ENCODE measurements around the gene ZSCAN21. TPM values are rescaled to one million over a fixed set of nuclear protein-coding genes. Genes with fewer than 3 reads are reported as not detected.
A peak's percentile ranks its signal among the peaks of the same experiment; 100 is the strongest.

ZSCAN21 gene
- total RNA-seq, 4 donors from 2014 or later = 0.75 to 28.7 (median 10.0) TPM

DNA sequence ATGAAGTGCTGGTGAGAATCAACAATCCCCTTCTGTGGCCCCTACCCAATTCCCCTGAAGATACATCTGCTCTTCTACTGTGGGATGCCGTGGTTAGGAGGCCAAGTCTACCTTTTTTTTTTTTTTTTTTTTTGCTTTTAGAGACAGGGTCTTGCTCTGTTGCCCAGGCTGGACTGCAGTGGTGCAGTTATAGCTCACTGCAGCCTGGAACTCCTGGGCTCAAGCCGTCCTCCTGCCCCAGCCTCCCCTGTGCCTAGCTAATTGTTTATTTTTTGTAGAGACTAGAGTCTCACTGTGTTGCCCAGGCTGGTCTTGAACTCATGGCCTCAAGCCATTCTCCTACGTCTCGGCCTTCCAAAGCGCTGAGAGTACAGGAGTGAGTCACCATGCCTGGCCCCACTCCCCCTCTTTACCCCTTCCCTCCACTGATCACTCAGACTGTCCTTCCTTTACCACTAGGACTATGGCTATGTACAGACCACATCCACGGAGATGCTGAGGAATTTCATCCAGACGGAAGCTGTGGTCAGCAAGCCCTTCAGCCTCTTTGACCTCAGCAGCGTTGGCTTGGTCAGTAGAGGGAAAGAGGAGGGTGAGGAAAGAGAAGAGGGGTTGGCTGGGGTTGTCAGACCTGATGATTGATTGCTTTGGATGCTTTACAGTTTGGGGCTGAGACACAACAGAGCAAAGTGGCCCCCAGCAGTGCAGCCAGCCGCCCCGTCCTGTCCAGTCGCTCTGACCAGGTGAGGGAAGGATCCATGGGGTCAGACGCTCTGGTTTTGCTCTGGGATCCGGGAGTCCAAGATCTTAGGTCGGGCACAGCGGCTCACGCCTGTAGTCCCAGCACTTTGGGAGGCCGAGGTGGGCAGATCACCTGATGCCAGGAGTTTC is 53.6 kb downstream of the ZSCAN21 start:
- no peak for DNase-seq
- Histone ChIP-seq H3K4me3 (no peak overlapping the region), H3K27ac (peak overlapping the region in 2 of 4 donors; percentile 98 to 100), H3K4me1 (peaks cover 9 to 25% (median 17%) of the 10 kb centered on the region in 4 donors), H3K9me3 (no peaks in the 10 kb centered on the region), H3K27me3 (no peaks in the 10 kb centered on the region), H3K36me3 (peaks cover 0 to 38% (median 13%) of the 10 kb centered on the region in 4 donors)
- in situ Hi-C loops (cut with MboI; ENCODE audit: low pct_ligation_motif_present in 1 of 4, low pct_unique_long_range_greater_than_20kb in 1 of 4, low sequenced_read_pairs in 3 of 4) (no loop called here), intact Hi-C loops (cut with DNase I; ENCODE audit: low total_unique reads) (no loop called here)
- TF ChIP-seq, protein P1, sequence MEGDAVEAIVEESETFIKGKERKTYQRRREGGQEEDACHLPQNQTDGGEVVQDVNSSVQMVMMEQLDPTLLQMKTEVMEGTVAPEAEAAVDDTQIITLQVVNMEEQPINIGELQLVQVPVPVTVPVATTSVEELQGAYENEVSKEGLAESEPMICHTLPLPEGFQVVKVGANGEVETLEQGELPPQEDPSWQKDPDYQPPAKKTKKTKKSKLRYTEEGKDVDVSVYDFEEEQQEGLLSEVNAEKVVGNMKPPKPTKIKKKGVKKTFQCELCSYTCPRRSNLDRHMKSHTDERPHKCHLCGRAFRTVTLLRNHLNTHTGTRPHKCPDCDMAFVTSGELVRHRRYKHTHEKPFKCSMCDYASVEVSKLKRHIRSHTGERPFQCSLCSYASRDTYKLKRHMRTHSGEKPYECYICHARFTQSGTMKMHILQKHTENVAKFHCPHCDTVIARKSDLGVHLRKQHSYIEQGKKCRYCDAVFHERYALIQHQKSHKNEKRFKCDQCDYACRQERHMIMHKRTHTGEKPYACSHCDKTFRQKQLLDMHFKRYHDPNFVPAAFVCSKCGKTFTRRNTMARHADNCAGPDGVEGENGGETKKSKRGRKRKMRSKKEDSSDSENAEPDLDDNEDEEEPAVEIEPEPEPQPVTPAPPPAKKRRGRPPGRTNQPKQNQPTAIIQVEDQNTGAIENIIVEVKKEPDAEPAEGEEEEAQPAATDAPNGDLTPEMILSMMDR (IDR thresholded peaks at IDR 0.05) = no peak
- no peak for TF ChIP-seq POLR2A (IDR thresholded peaks at IDR 0.05)
- no peak for TF ChIP-seq EP300 (IDR thresholded peaks at IDR 0.05; ENCODE audit: low read depth)
- TF ChIP-seq POLR2AphosphoS5 (IDR thresholded peaks at IDR 0.05) = no peak
- 52 to 84% methylated on average over 6 to 17 of the region's 17 CpGs for WGBS, 2 donors (ENCODE audit: low coverage in 1 of 2)

DNA sequence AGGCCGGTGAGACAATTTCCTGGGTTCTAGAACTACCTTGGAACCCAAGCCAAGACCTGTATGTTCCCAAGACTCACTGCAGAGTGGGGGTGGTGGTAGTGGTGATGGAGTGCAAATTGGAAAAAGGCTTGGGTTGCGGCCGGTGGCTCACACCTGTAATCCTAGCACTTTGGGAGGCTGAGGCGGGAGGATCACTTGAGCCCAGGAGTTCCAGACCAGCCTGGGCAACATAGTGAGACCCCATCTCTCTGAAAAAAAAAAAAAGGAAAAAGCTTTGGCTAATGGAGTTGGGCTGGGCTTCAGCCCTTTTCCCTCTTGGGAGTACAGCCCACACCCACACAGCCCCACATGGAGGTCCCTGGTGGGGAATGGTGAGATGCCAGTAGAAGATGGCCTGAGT is 56.0 kb downstream of the ZSCAN21 start:
- no peaks in the 10 kb centered on the region for H3K27me3 ChIP-seq
- TF ChIP-seq, protein P1 (IDR thresholded peaks at IDR 0.05) = no peak
- TF ChIP-seq POLR2AphosphoS5 (IDR thresholded peaks at IDR 0.05) = no peak
- TF ChIP-seq POLR2A (IDR thresholded peaks at IDR 0.05) = no peak
- no peak for TF ChIP-seq EP300 (IDR thresholded peaks at IDR 0.05; ENCODE audit: low read depth)
- in situ Hi-C loops (cut with MboI; ENCODE audit: low pct_ligation_motif_present in 1 of 4, low pct_unique_long_range_greater_than_20kb in 1 of 4, low sequenced_read_pairs in 3 of 4) = no loop called here
- 94% methylated on average over 4 of the region's 4 CpGs; no CpG with 5 or more reads in 1 of the 2 donors for WGBS, 2 donors (ENCODE audit: low coverage in 1 of 2)
- H3K4me1 ChIP-seq = peaks cover 4 to 11% (median 6%) of the 10 kb centered on the region in 4 donors
- no peak for DNase-seq
- intact Hi-C loops (cut with DNase I; ENCODE audit: low total_unique reads) = no loop called here
- H3K36me3 ChIP-seq = peaks cover 0 to 29% (median 8%) of the 10 kb centered on the region in 4 donors
- no peak overlapping the region for H3K27ac ChIP-seq
- H3K4me3 ChIP-seq = no peak overlapping the region
- H3K9me3 ChIP-seq = no peaks in the 10 kb centered on the region

DNA sequence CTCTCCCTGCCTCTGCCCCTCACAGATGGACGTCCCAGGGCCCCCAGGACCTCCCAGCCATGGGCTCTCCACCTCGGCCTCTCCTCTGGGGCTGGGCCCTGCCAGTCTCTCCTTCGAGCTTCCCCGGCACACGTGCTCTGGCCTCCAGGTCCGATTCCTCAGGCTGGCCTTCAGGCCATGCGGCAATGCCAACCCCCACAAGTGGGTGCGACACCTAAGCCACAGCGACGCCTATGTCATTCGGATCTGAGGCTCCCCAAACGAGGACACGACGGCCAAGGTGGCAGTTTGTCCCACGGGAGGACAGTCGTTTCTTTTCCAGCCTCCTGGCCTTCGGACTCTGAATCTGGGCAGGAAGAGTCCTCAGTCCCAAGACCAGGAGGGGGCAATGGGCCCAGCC is 57.1 kb downstream of the ZSCAN21 start:
- no peak overlapping the region for H3K27ac ChIP-seq
- intact Hi-C loops (cut with DNase I; ENCODE audit: low total_unique reads) = no loop called here

More for the DNA sequence above, 57.1 kb downstream of the ZSCAN21 start:
- no peak for DNase-seq
- WGBS, 2 donors (ENCODE audit: low coverage in 1 of 2) = 82% methylated on average over 5 to 17 of the region's 17 CpGs
- peaks cover 4 to 7% (median 6%) of the 10 kb centered on the region in 4 donors for H3K4me1 ChIP-seq
- H3K36me3 ChIP-seq = peaks cover 0 to 29% (median 8%) of the 10 kb centered on the region in 4 donors
- no peaks in the 10 kb centered on the region for H3K27me3 ChIP-seq
- TF ChIP-seq, protein P1 (IDR thresholded peaks at IDR 0.05) = no peak
- TF ChIP-seq POLR2A (IDR thresholded peaks at IDR 0.05) = no peak
- no peak for TF ChIP-seq EP300 (IDR thresholded peaks at IDR 0.05; ENCODE audit: low read depth)
- no peak for TF ChIP-seq POLR2AphosphoS5 (IDR thresholded peaks at IDR 0.05)
- H3K4me3 ChIP-seq = no peak overlapping the region
- in situ Hi-C loops (cut with MboI; ENCODE audit: low pct_ligation_motif_present in 1 of 4, low pct_unique_long_range_greater_than_20kb in 1 of 4, low sequenced_read_pairs in 3 of 4) = no loop called here
- no peaks in the 10 kb centered on the region for H3K9me3 ChIP-seq
